ENCODE measurements around the gene MASP2. TPM values are rescaled to one million over a fixed set of nuclear protein-coding genes. Genes with fewer than 3 reads are reported as not detected.

Gene MASP2
- total and polyA plus RNA-seq, 2 donors (not counting 1 experiment from before 2014, with no cell fraction given) = not detected

GRCh38 chr1:11012260-11013159 is 34.5 kb downstream of the MASP2 start, which contains the start of gene TARDBP:
TSS of gene TARDBP (plus strand) at chr1:11012654. CDS start at chr1:11013728, 1,074 bp downstream.
- TF ChIP-seq EZH2 (IDR thresholded peaks at IDR 0.05; ENCODE audit: low read length, missing control alignments) (no peak), CTCF (conservative IDR thresholded peaks at IDR 0.05 in 1 of 2, IDR thresholded peaks at IDR 0.05 in 1 of 2; ENCODE audit: low read depth in 1 of 2, low read length in 2 of 2) (no peak)
- peak within 1 kb of the TSS; percentile 100 for H3K9ac ChIP-seq (ENCODE audit: insufficient read depth, low read length)
- peaks cover 15% of the 10 kb centered on the region for H3K36me3 ChIP-seq (ENCODE audit: control insufficient read depth, insufficient read depth, low read length)
- no peaks in the 10 kb centered on the region for H3K9me3 ChIP-seq (ENCODE audit: control insufficient read depth, insufficient read depth, low read depth, low read length)
- H3K79me2 ChIP-seq (ENCODE audit: control insufficient read depth, insufficient read depth, low read length) = peaks cover 36% of the 10 kb centered on the region
- H3K4me2 ChIP-seq (ENCODE audit: extremely low read depth, insufficient read depth, low read length) = peak within 1 kb of the TSS; percentile 97
- H3K27ac ChIP-seq (ENCODE audit: insufficient read depth, low read length) = peak within 1 kb of the TSS; percentile 100
- H3K4me1 ChIP-seq (ENCODE audit: control insufficient read depth, extremely low read depth, insufficient read depth, low read length) = peaks cover 10% of the 10 kb centered on the region
- DNase-seq (ENCODE audit: low read depth in 2 of 2) = peak; percentile 86 to 90
- peaks cover 7% of the 10 kb centered on the region for H4K20me1 ChIP-seq (ENCODE audit: control insufficient read depth, extremely low read depth, insufficient read depth, low read length)
- peak within 1 kb of the TSS; percentile 97 for H2AFZ ChIP-seq (ENCODE audit: low read length)
- peak within 1 kb of the TSS; percentile 87 to 99 (median 98) for H3K4me3 ChIP-seq (replicated peaks in 1 of 4; ENCODE audit: control extremely low read depth in 1 of 4, insufficient read depth in 1 of 4, low read depth in 3 of 4, low read length in 4 of 4)
- no peaks in the 10 kb centered on the region for H3K27me3 ChIP-seq (ENCODE audit: control insufficient read depth, insufficient read depth, low read length)

DNA sequence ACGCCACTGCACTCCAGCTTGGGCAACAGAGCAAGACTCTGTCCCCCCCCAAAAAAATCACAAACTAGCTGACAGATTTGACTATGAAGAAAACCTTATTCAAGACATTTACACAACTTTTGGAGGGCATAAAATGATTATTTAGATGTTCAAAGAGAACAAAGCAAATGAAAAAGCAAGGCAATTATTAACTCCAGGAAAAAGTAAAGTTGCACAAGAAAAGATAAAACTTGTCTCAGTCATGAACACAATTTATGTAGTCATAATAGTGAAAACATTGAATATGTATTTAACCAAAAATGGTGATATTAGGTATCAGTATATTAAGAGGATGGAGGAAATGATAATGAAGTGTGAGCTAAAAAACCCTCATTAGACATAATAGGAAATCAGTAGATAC is 46.5 kb downstream of the MASP2 start:
- TF ChIP-seq EZH2 (IDR thresholded peaks at IDR 0.05; ENCODE audit: low read length, missing control alignments) = no peak
- no peak for TF ChIP-seq CTCF (conservative IDR thresholded peaks at IDR 0.05 in 1 of 2, IDR thresholded peaks at IDR 0.05 in 1 of 2; ENCODE audit: low read depth in 1 of 2, low read length in 2 of 2)
- no peak overlapping the region for H3K4me3 ChIP-seq (replicated peaks in 1 of 4; ENCODE audit: control extremely low read depth in 1 of 4, insufficient read depth in 1 of 4, low read depth in 3 of 4, low read length in 4 of 4)

GRCh38 chr1:10996100-10996499 is 50.9 kb downstream of the MASP2 start:
- Histone ChIP-seq H3K9me3 (ENCODE audit: control insufficient read depth, insufficient read depth, low read depth, low read length) (no peaks in the 10 kb centered on the region), H3K36me3 (ENCODE audit: control insufficient read depth, insufficient read depth, low read length) (no peaks in the 10 kb centered on the region), H3K27me3 (ENCODE audit: control insufficient read depth, insufficient read depth, low read length) (peaks cover 5% of the 10 kb centered on the region), H2AFZ (ENCODE audit: low read length) (no peak overlapping the region), H3K9ac (ENCODE audit: insufficient read depth, low read length) (no peak overlapping the region), H4K20me1 (ENCODE audit: control insufficient read depth, extremely low read depth, insufficient read depth, low read length) (no peaks in the 10 kb centered on the region), H3K79me2 (ENCODE audit: control insufficient read depth, insufficient read depth, low read length) (no peaks in the 10 kb centered on the region), H3K4me3 (replicated peaks in 1 of 4; ENCODE audit: control extremely low read depth in 1 of 4, insufficient read depth in 1 of 4, low read depth in 3 of 4, low read length in 4 of 4) (no peak overlapping the region), H3K4me2 (ENCODE audit: extremely low read depth, insufficient read depth, low read length) (no peak overlapping the region), H3K27ac (ENCODE audit: insufficient read depth, low read length) (no peak overlapping the region), H3K4me1 (ENCODE audit: control insufficient read depth, extremely low read depth, insufficient read depth, low read length) (no peaks in the 10 kb centered on the region)
- DNase-seq (ENCODE audit: low read depth in 2 of 2) = no peak
- no peak for TF ChIP-seq EZH2 (IDR thresholded peaks at IDR 0.05; ENCODE audit: low read length, missing control alignments)
- no peak for TF ChIP-seq CTCF (conservative IDR thresholded peaks at IDR 0.05 in 1 of 2, IDR thresholded peaks at IDR 0.05 in 1 of 2; ENCODE audit: low read depth in 1 of 2, low read length in 2 of 2)

More for the DNA sequence above, 46.5 kb downstream of the MASP2 start:
- Histone ChIP-seq H3K36me3 (ENCODE audit: control insufficient read depth, insufficient read depth, low read length) (no peaks in the 10 kb centered on the region), H4K20me1 (ENCODE audit: control insufficient read depth, extremely low read depth, insufficient read depth, low read length) (no peaks in the 10 kb centered on the region), H3K4me2 (ENCODE audit: extremely low read depth, insufficient read depth, low read length) (no peak overlapping the region), H3K27ac (ENCODE audit: insufficient read depth, low read length) (no peak overlapping the region), H3K4me1 (ENCODE audit: control insufficient read depth, extremely low read depth, insufficient read depth, low read length) (no peaks in the 10 kb centered on the region), H3K9ac (ENCODE audit: insufficient read depth, low read length) (no peak overlapping the region), H2AFZ (ENCODE audit: low read length) (no peak overlapping the region), H3K27me3 (ENCODE audit: control insufficient read depth, insufficient read depth, low read length) (no peaks in the 10 kb centered on the region), H3K9me3 (ENCODE audit: control insufficient read depth, insufficient read depth, low read depth, low read length) (no peaks in the 10 kb centered on the region), H3K79me2 (ENCODE audit: control insufficient read depth, insufficient read depth, low read length) (no peaks in the 10 kb centered on the region)
- no peak for DNase-seq (ENCODE audit: low read depth in 2 of 2)

Data from fibroblast of lung (primary cell).